Esophagus muscularis mucosa (tissue), 3 donors: ENCODE data around the gene RAB20.

Experiments used
- POLR2A ChIP-seq: fragments of 450-650 bp; IDR thresholded peaks from one replicate; pipeline ENCODE4 v1.6.1; 2017; ENCODE audit warnings: antibody characterized with exemption, moderate library complexity, mild to moderate bottlenecking, low read depth
- POLR2AphosphoS5 ChIP-seq, 2 donors: sonication (generic); formaldehyde crosslinking; IDR thresholded peaks; one replicate each; pipeline ENCODE4 v1.6.1; 2017; ENCODE audit warnings: antibody characterized with exemption in 2 of 2
- TF ChIP-seq, protein P1 (sequence below), 3 experiments: fragments of 200-600 bp in 2 of 3; fragments of 450-650 bp in 1 of 3; sonication (generic) in 2 of 3; IDR thresholded peaks; one replicate each; pipeline ENCODE4 v1.5.1; 2017 to 2019; ENCODE audit warnings: antibody characterized with exemption in 3 of 3, mild to moderate bottlenecking in 2 of 3, moderate library complexity in 1 of 3

DNA sequence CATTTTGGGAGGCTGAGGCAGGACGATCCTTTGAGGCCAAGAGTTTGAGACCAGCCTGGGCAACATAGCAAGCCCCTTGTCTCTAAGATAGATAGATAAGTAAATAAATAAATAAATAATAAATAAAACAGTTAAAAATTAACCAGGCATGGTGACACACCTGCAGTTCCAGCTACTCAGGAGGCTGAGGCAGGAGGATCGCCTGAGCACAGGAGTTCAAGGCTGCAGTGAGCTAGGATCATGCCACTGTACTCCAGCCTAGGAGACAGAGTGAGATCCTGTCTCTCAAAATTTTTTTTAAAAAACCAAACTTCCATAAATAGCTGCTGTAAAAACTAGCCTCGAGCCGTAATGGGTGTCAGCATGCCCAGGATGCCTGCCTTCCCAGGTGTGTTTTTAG is 39.5 kb upstream of the RAB20 start:
- TF ChIP-seq, protein P1, sequence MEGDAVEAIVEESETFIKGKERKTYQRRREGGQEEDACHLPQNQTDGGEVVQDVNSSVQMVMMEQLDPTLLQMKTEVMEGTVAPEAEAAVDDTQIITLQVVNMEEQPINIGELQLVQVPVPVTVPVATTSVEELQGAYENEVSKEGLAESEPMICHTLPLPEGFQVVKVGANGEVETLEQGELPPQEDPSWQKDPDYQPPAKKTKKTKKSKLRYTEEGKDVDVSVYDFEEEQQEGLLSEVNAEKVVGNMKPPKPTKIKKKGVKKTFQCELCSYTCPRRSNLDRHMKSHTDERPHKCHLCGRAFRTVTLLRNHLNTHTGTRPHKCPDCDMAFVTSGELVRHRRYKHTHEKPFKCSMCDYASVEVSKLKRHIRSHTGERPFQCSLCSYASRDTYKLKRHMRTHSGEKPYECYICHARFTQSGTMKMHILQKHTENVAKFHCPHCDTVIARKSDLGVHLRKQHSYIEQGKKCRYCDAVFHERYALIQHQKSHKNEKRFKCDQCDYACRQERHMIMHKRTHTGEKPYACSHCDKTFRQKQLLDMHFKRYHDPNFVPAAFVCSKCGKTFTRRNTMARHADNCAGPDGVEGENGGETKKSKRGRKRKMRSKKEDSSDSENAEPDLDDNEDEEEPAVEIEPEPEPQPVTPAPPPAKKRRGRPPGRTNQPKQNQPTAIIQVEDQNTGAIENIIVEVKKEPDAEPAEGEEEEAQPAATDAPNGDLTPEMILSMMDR (IDR thresholded peaks at IDR 0.05), result no peak
- TF ChIP-seq POLR2A (no peak), POLR2AphosphoS5 (IDR thresholded peaks at IDR 0.05) (no peak)
